Gastrocnemius medialis (tissue), 4 donors: ENCODE data around the gene GDI1.

ENCODE experiments used
- POLR2A ChIP-seq, 2 donors: fragments of 450-650 bp; IDR thresholded peaks; one replicate each; pipeline ENCODE4 v1.6.1; 2017; ENCODE audit warnings: antibody characterized with exemption in 2 of 2, mild to moderate bottlenecking in 2 of 2, moderate library complexity in 2 of 2
- TF ChIP-seq, protein P1 (sequence below), 5 experiments: fragments of 450-650 bp in 3 of 5; fragments of 200-600 bp in 2 of 5; sonication (generic) in 2 of 5; IDR thresholded peaks in 4 of 5; conservative IDR thresholded peaks in 1 of 5; 1 replicate in 4 of 5; 2 replicates in 1 of 5; pipeline ENCODE4 v1.5.1; 2016 to 2019; ENCODE audit warnings: antibody characterized with exemption in 5 of 5, mild to moderate bottlenecking in 3 of 5, moderate library complexity in 3 of 5

DNA sequence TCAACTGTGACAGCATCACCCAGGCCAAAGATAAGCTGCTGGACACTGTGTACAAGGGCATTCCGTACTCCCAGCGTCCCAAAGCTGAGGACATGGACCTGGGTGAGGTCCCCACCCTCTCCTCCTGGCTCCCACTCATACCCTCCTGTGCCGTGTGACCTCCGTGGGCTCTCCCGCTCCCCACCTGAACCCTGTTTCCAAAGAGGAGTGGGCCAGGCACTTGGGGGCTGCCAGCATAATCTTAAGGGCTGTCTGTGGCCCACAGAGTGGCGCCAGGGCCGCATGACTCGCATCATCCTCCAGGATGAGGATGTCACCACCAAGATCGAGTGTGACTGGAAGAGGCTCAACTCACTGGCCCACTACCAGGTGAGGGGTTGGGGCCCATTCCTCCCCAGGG lies 32.2 kb downstream of the GDI1 start:
- TF ChIP-seq, protein P1, sequence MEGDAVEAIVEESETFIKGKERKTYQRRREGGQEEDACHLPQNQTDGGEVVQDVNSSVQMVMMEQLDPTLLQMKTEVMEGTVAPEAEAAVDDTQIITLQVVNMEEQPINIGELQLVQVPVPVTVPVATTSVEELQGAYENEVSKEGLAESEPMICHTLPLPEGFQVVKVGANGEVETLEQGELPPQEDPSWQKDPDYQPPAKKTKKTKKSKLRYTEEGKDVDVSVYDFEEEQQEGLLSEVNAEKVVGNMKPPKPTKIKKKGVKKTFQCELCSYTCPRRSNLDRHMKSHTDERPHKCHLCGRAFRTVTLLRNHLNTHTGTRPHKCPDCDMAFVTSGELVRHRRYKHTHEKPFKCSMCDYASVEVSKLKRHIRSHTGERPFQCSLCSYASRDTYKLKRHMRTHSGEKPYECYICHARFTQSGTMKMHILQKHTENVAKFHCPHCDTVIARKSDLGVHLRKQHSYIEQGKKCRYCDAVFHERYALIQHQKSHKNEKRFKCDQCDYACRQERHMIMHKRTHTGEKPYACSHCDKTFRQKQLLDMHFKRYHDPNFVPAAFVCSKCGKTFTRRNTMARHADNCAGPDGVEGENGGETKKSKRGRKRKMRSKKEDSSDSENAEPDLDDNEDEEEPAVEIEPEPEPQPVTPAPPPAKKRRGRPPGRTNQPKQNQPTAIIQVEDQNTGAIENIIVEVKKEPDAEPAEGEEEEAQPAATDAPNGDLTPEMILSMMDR (IDR thresholded peaks at IDR 0.05 in 4 of 5, conservative IDR thresholded peaks at IDR 0.05 in 1 of 5): no peak
- TF ChIP-seq POLR2A (IDR thresholded peaks at IDR 0.05): no peak
